Keratinocyte (primary cell): Measurements from ENCODE around the gene CDC34. TPM values are rescaled to one million over a fixed set of nuclear protein-coding genes. Genes with fewer than 3 reads are reported as not detected.

Source experiments
- DNase-seq: peaks from one replicate; pipeline ENCODE4 v3.0.0-alpha.2; 2011; ENCODE audit warnings: low read depth, missing footprints, low spot score
- FAIRE-seq: peaks from 2 replicates; lab custom pipeline; 2011; peaks lifted over from hg19 to GRCh38; lab: Jason Lieb, UNC
- H2AFZ ChIP-seq: 2 replicates; pipeline ENCODE4 v1.6.0; 2012; ENCODE audit warnings: low read length, control low read depth, inconsistent platforms; ENCODE audit not compliant: control insufficient read depth
- H3K27ac ChIP-seq: 2 replicates; pipeline ENCODE4 v1.5.1; 2011; ENCODE audit warnings: low read length; ENCODE audit not compliant: control insufficient read depth, insufficient read depth
- H3K27me3 ChIP-seq: 3 replicates; pipeline ENCODE4 v1.6.0; 2011; ENCODE audit warnings: low read length; ENCODE audit not compliant: control insufficient read depth, insufficient read depth; ENCODE audit errors: extremely low read depth
- H3K36me3 ChIP-seq, 2 experiments: 2 replicates in 1 of 2; 3 replicates in 1 of 2; pipeline ENCODE4 v1.5.1; 2011; ENCODE audit warnings: low read length in 2 of 2, mild to moderate bottlenecking in 1 of 2; ENCODE audit not compliant: control insufficient read depth in 2 of 2, insufficient read depth in 2 of 2; ENCODE audit errors: extremely low read depth in 1 of 2
- H3K4me1 ChIP-seq: 3 replicates; pipeline ENCODE4 v1.5.1; 2011; ENCODE audit warnings: low read length; ENCODE audit not compliant: control insufficient read depth, insufficient read depth; ENCODE audit errors: extremely low read depth
- H3K4me2 ChIP-seq: 3 replicates; pipeline ENCODE4 v1.6.0; 2011; ENCODE audit warnings: low read depth, low read length; ENCODE audit not compliant: control insufficient read depth, insufficient read depth; ENCODE audit errors: extremely low read depth
- H3K4me3 ChIP-seq, 3 experiments: fragments of 200-600 bp in 1 of 3; sonication (generic) in 1 of 3; 2 replicates in 2 of 3; 3 replicates in 1 of 3; pipeline ENCODE4 v1.5.1; 2011 to 2016; ENCODE audit warnings: low read length in 3 of 3, mild to moderate bottlenecking in 3 of 3, control low read depth in 2 of 3, inconsistent platforms in 1 of 3, low read depth in 1 of 3, mixed read lengths in 1 of 3, mixed run types in 1 of 3, moderate library complexity in 1 of 3; ENCODE audit not compliant: control insufficient read depth in 2 of 3, insufficient read depth in 2 of 3; ENCODE audit errors: extremely low read depth in 1 of 3
- H3K79me2 ChIP-seq: 2 replicates; pipeline ENCODE4 v1.6.0; 2012; ENCODE audit warnings: low read length; ENCODE audit not compliant: control insufficient read depth, insufficient read depth
- H3K9ac ChIP-seq: 3 replicates; pipeline ENCODE4 v1.6.0; 2011; ENCODE audit warnings: low read length; ENCODE audit not compliant: control insufficient read depth, insufficient read depth; ENCODE audit errors: extremely low read depth
- H3K9me1 ChIP-seq: 3 replicates; pipeline ENCODE4 v1.6.0; 2011; ENCODE audit warnings: low read length; ENCODE audit not compliant: control insufficient read depth, insufficient read depth; ENCODE audit errors: extremely low read depth
- H3K9me3 ChIP-seq: 2 replicates; pipeline ENCODE4 v1.5.1; 2012; ENCODE audit warnings: low read depth, low read length; ENCODE audit not compliant: control insufficient read depth
- H4K20me1 ChIP-seq: 3 replicates; pipeline ENCODE4 v1.6.0; 2011; ENCODE audit warnings: low read length; ENCODE audit not compliant: control insufficient read depth, insufficient read depth; ENCODE audit errors: extremely low read depth
- EZH2 ChIP-seq: IDR thresholded peaks from one replicate; pipeline ENCODE4 v1.6.1; 2012; ENCODE audit warnings: inconsistent platforms, mild to moderate bottlenecking, low read length, moderate library complexity
- dilution Hi-C: fragments of 300-500 bp; cut with MboI; formaldehyde crosslinking; loops from one replicate; pipeline ENCODE4 v1.7.0; 2020; ENCODE audit warnings: low sequenced_read_pairs; ENCODE audit not compliant: extremely low pct_ligation_motif_present
- polyA plus RNA-seq, 5 experiments: library from polyadenylated mRNA; depleted of rRNA in 3 of 5; stranded (reverse) in 3 of 5; stranded (forward) in 1 of 5; unstranded in 1 of 5; fragments of >200 nt; gene quantifications; 1 replicate in 1 of 5; 2 replicates in 3 of 5; 3 replicates in 1 of 5; pipeline versions ENCODE4 v1.2.1 to v1.2.3, GENCODE V29; 2011 to 2012; ENCODE audit warnings: missing spikeins in 2 of 5, low read depth in 1 of 5, low replicate concordance in 1 of 5
- TF ChIP-seq, protein P1 (sequence below), 3 experiments: IDR thresholded peaks in 1 of 3; conservative IDR thresholded peaks in 1 of 3; optimal IDR thresholded peaks in 1 of 3; 2 replicates in 2 of 3; 3 replicates in 1 of 3; pipeline versions ENCODE3 to v1.5.1; 2011; ENCODE audit warnings: low read length in 3 of 3, mild to moderate bottlenecking in 3 of 3, moderate library complexity in 2 of 3, control low read depth in 1 of 3, inconsistent platforms in 1 of 3; ENCODE audit not compliant: insufficient read depth in 2 of 3; ENCODE audit errors: extremely low read depth in 1 of 3

The CDC34 gene
- polyA plus RNA-seq, 1 donor (not counting 4 experiments of a cell fraction or from before 2014, with no cell fraction given): 47.5 TPM

- H4K20me1 ChIP-seq: no peaks in the 10 kb centered on the region
- H3K27me3 ChIP-seq: no peaks in the 10 kb centered on the region
- H2AFZ ChIP-seq: no peak within 1 kb of the TSS
- DNase-seq (no peak), FAIRE-seq (no peak)
- no peak within 1 kb of the TSS for H3K9ac ChIP-seq
- H3K9me1 ChIP-seq: no peaks in the 10 kb centered on the region
- no peaks in the 10 kb centered on the region for H3K4me1 ChIP-seq
- no peak for TF ChIP-seq EZH2
- H3K4me3 ChIP-seq: no peak within 1 kb of the TSS
- no peaks in the 10 kb centered on the region for H3K79me2 ChIP-seq
- no peak within 1 kb of the TSS for H3K27ac ChIP-seq
- no peak within 1 kb of the TSS for H3K4me2 ChIP-seq
- dilution Hi-C loops: no loop called here
- H3K9me3 ChIP-seq: no peaks in the 10 kb centered on the region
- H3K36me3 ChIP-seq: peaks cover 5 to 12% of the 10 kb centered on the region in 2 experiments
Observed at GRCh38 chr19:543910-544608, 12.5 kb downstream of the CDC34 start, which contains the start of gene GZMM. GZMM (plus strand) TSS chr19:544053; CDS start chr19:544072, 19 bp downstream.

DNA sequence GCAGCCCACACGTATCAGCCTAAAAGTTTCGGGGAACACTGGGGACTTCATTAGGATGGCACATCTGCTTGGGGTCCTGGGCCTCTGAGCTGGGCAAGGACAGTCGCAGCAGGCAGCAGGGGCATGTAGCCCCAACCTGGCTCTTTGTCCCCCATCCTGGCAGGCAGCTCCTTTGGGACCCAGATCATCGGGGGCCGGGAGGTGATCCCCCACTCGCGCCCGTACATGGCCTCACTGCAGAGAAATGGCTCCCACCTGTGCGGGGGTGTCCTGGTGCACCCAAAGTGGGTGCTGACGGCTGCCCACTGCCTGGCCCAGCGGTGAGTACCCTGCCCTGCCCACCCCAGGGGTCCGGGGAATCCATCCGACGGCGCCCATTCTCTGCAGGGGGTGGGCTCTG lies 15.6 kb downstream of the CDC34 start:
- no peaks in the 10 kb centered on the region for H3K27me3 ChIP-seq
- TF ChIP-seq, protein P1, sequence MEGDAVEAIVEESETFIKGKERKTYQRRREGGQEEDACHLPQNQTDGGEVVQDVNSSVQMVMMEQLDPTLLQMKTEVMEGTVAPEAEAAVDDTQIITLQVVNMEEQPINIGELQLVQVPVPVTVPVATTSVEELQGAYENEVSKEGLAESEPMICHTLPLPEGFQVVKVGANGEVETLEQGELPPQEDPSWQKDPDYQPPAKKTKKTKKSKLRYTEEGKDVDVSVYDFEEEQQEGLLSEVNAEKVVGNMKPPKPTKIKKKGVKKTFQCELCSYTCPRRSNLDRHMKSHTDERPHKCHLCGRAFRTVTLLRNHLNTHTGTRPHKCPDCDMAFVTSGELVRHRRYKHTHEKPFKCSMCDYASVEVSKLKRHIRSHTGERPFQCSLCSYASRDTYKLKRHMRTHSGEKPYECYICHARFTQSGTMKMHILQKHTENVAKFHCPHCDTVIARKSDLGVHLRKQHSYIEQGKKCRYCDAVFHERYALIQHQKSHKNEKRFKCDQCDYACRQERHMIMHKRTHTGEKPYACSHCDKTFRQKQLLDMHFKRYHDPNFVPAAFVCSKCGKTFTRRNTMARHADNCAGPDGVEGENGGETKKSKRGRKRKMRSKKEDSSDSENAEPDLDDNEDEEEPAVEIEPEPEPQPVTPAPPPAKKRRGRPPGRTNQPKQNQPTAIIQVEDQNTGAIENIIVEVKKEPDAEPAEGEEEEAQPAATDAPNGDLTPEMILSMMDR (optimal IDR thresholded peaks at IDR 0.05 in 1 of 3, IDR thresholded peaks at IDR 0.05 in 1 of 3, conservative IDR thresholded peaks at IDR 0.05 in 1 of 3; ENCODE audit: extremely low read depth in 1 of 3, insufficient read depth in 2 of 3, low read length in 3 of 3): no peak
- no peak for TF ChIP-seq EZH2
- H3K9me3 ChIP-seq: no peaks in the 10 kb centered on the region
- H3K4me3 ChIP-seq: no peak overlapping the region
- peaks cover 1 to 5% of the 10 kb centered on the region in 2 experiments for H3K36me3 ChIP-seq
- no peak overlapping the region for H3K9ac ChIP-seq
- DNase-seq (no peak), FAIRE-seq (no peak)
- H3K4me1 ChIP-seq: no peaks in the 10 kb centered on the region
- no peaks in the 10 kb centered on the region for H4K20me1 ChIP-seq
- H2AFZ ChIP-seq: no peak overlapping the region
- no peaks in the 10 kb centered on the region for H3K79me2 ChIP-seq
- no peak overlapping the region for H3K4me2 ChIP-seq
- H3K9me1 ChIP-seq: no peaks in the 10 kb centered on the region
- H3K27ac ChIP-seq: no peak overlapping the region
- dilution Hi-C loops: no loop called here
